DOHH2 (cell line): ENCODE measurements around the gene IL1RAPL1.

Source experiments
- H3F3A ChIP-seq: fragments of 200-600 bp; sonication (generic), shearing (Covaris generic); 2 replicates; pipeline ENCODE4 v1.6.0; 2016; ENCODE audit warnings: antibody characterized with exemption, mild to moderate bottlenecking; ENCODE audit not compliant: control insufficient read depth, insufficient read depth
- H3K27ac ChIP-seq: fragments of 200-600 bp; sonication (generic); 2 replicates; pipeline ENCODE4 v1.5.1; 2014; ENCODE audit warnings: low read depth, mild to moderate bottlenecking, low read length, moderate library complexity
- H3K27me3 ChIP-seq: fragments of 200-600 bp; sonication (generic); 2 replicates; pipeline ENCODE4 v1.6.1; 2014; ENCODE audit warnings: mild to moderate bottlenecking, low read length, mixed read lengths; ENCODE audit not compliant: control insufficient read depth
- H3K36me3 ChIP-seq: fragments of 200-600 bp; sonication (generic); 2 replicates; pipeline ENCODE4 v1.6.1; 2014; ENCODE audit warnings: mild to moderate bottlenecking, low read length, moderate library complexity, mixed read lengths; ENCODE audit not compliant: control insufficient read depth
- H3K4me1 ChIP-seq: fragments of 200-600 bp; sonication (generic); 2 replicates; pipeline ENCODE4 v1.6.1; 2014; ENCODE audit warnings: mild to moderate bottlenecking, low read length, mixed read lengths; ENCODE audit not compliant: control insufficient read depth
- H3K4me2 ChIP-seq: fragments of 200-600 bp; sonication (generic); 2 replicates; pipeline ENCODE4 v1.6.0; 2014; ENCODE audit warnings: mild to moderate bottlenecking, low read length, moderate library complexity
- H3K4me3 ChIP-seq: fragments of 200-600 bp; sonication (generic); 2 replicates; pipeline ENCODE4 v1.5.1; 2014; ENCODE audit warnings: mild to moderate bottlenecking, low read length, mixed read lengths
- H3K79me2 ChIP-seq: fragments of 200-600 bp; sonication (generic); 2 replicates; pipeline ENCODE4 v1.6.1; 2014; ENCODE audit warnings: mild to moderate bottlenecking, low read length, mixed read lengths; ENCODE audit not compliant: control insufficient read depth
- H3K9me2 ChIP-seq: fragments of 200-600 bp; sonication (generic); replicated peaks from 2 replicates; pipeline ENCODE4 v1.6.1; 2014; ENCODE audit warnings: mild to moderate bottlenecking, low read length, mixed read lengths; ENCODE audit not compliant: control insufficient read depth
- H3K9me3 ChIP-seq: fragments of 200-600 bp; sonication (generic); 2 replicates; pipeline ENCODE4 v1.6.1; 2014; ENCODE audit warnings: antibody characterized with exemption, low read length, mixed read lengths; ENCODE audit not compliant: control insufficient read depth, insufficient read depth
- H4K20me1 ChIP-seq: fragments of 200-600 bp; sonication (generic); 2 replicates; pipeline ENCODE4 v1.6.0; 2014; ENCODE audit warnings: low read depth, mild to moderate bottlenecking, antibody characterized with exemption, low read length, moderate library complexity; ENCODE audit not compliant: control insufficient read depth, insufficient read depth
- CTCF ChIP-seq: fragments of 200-600 bp; sonication (generic); IDR thresholded peaks from one replicate; pipeline ENCODE4 v1.5.1; 2014; ENCODE audit warnings: antibody characterized with exemption, mild to moderate bottlenecking, low read depth, low read length; ENCODE audit not compliant: poor library complexity, severe bottlenecking
- EZH2phosphoT487 ChIP-seq: fragments of 200-600 bp; sonication (generic); IDR thresholded peaks from 2 replicates; pipeline ENCODE4 v1.6.1; 2017; ENCODE audit warnings: borderline replicate concordance, mild to moderate bottlenecking, antibody characterized with exemption, low read length, moderate library complexity, mixed read lengths

Gene IL1RAPL1

GRCh38 chrX:29690061-29690460 lies 1102.8 kb downstream of the IL1RAPL1 start:
- no peaks in the 10 kb centered on the region for H3F3A ChIP-seq
- no peaks in the 10 kb centered on the region for H3K27me3 ChIP-seq
- no peak for TF ChIP-seq CTCF
- no peak for TF ChIP-seq EZH2phosphoT487
- H3K36me3 ChIP-seq, result no peaks in the 10 kb centered on the region
- H3K27ac ChIP-seq, result no peak overlapping the region
- H3K4me3 ChIP-seq, result no peak overlapping the region
- no peaks in the 10 kb centered on the region for H3K9me2 ChIP-seq
- no peaks in the 10 kb centered on the region for H3K4me1 ChIP-seq
- no peaks in the 10 kb centered on the region for H4K20me1 ChIP-seq
- H3K4me2 ChIP-seq, result no peak overlapping the region
- H3K79me2 ChIP-seq, result no peaks in the 10 kb centered on the region
- H3K9me3 ChIP-seq, result no peaks in the 10 kb centered on the region

GRCh38 chrX:29691044-29691443 lies 1103.8 kb downstream of the IL1RAPL1 start:
- Histone ChIP-seq H3K9me2 (no peaks in the 10 kb centered on the region), H3K4me1 (no peaks in the 10 kb centered on the region), H3K4me2 (no peak overlapping the region), H3K27me3 (no peaks in the 10 kb centered on the region), H3F3A (no peaks in the 10 kb centered on the region), H3K36me3 (no peaks in the 10 kb centered on the region), H3K4me3 (no peak overlapping the region), H3K79me2 (no peaks in the 10 kb centered on the region), H4K20me1 (no peaks in the 10 kb centered on the region), H3K9me3 (no peaks in the 10 kb centered on the region), H3K27ac (no peak overlapping the region)
- TF ChIP-seq EZH2phosphoT487 (no peak), CTCF (no peak)

- no peak for TF ChIP-seq EZH2phosphoT487
- no peak for TF ChIP-seq CTCF
- Histone ChIP-seq H3K36me3 (no peaks in the 10 kb centered on the region), H3F3A (no peaks in the 10 kb centered on the region), H3K27me3 (no peaks in the 10 kb centered on the region), H3K4me2 (no peak overlapping the region), H3K79me2 (no peaks in the 10 kb centered on the region), H3K9me2 (no peaks in the 10 kb centered on the region), H3K27ac (no peak overlapping the region), H3K4me1 (no peaks in the 10 kb centered on the region), H3K9me3 (no peaks in the 10 kb centered on the region), H3K4me3 (no peak overlapping the region), H4K20me1 (no peaks in the 10 kb centered on the region)
These were observed 1106.7 kb downstream of the IL1RAPL1 start for GRCh38 chrX:29693912-29694311.

GRCh38 chrX:29699239-29699638 lies 1112.0 kb downstream of the IL1RAPL1 start:
- no peak for TF ChIP-seq EZH2phosphoT487
- no peaks in the 10 kb centered on the region for H3K9me3 ChIP-seq
- H3F3A ChIP-seq, result no peaks in the 10 kb centered on the region
- H3K4me2 ChIP-seq, result no peak overlapping the region
- H3K79me2 ChIP-seq, result no peaks in the 10 kb centered on the region
- H3K4me3 ChIP-seq, result no peak overlapping the region
- H3K9me2 ChIP-seq, result no peaks in the 10 kb centered on the region
- no peaks in the 10 kb centered on the region for H3K36me3 ChIP-seq
- H3K27me3 ChIP-seq, result no peaks in the 10 kb centered on the region
- no peaks in the 10 kb centered on the region for H4K20me1 ChIP-seq
- no peak overlapping the region for H3K27ac ChIP-seq
- no peaks in the 10 kb centered on the region for H3K4me1 ChIP-seq
